CD4-positive, alpha-beta T cell (primary cell): ENCODE measurements around the gene KIAA0319L. TPM values are rescaled to one million over a fixed set of nuclear protein-coding genes. Genes with fewer than 3 reads are reported as not detected.
A peak's percentile ranks its signal among the peaks of the same experiment; 100 is the strongest.

Source experiments
- ATAC-seq: fragments of 200-7000 bp; cut with Tn5 transposase; one replicate; pipeline ENCODE4 v1.10.0; 2022; ENCODE audit warnings: mild to moderate bottlenecking; ENCODE audit not compliant: poor library complexity
- CTCF ChIA-PET: fragments of 350-600 bp; sonication (Branson Sonifier 250); formaldehyde crosslinking; loops from one replicate; lab custom pipeline; 2021; ENCODE audit warnings: antibody characterized with exemption, inconsistent platforms; lab: Charles Lee
- POLR2A ChIA-PET: fragments of 350-600 bp; sonication (Branson Sonifier 250); formaldehyde crosslinking; loops from one replicate; lab custom pipeline; 2021; ENCODE audit warnings: antibody characterized with exemption, inconsistent platforms; lab: Charles Lee
- DNase-seq, 14 experiments: peaks; one replicate each; pipeline ENCODE4 v3.0.0-alpha.2; 2013 to 2020; ENCODE audit warnings: mixed read lengths in 2 of 14
- H3K27ac ChIP-seq, 2 donors: one replicate each; pipeline versions ENCODE4 v1.5.1 to v1.7.0; 2013; ENCODE audit warnings: low read length in 2 of 2, low read depth in 1 of 2, mild to moderate bottlenecking in 1 of 2
- H3K27me3 ChIP-seq, 2 experiments: 1 replicate in 1 of 2; 2 replicates in 1 of 2; pipeline versions ENCODE4 v1.6.1 to v1.7.0; 2013; ENCODE audit warnings: low read length in 2 of 2, control low read depth in 1 of 2, mild to moderate bottlenecking in 1 of 2, moderate library complexity in 1 of 2; ENCODE audit not compliant: insufficient read depth in 2 of 2, control insufficient read depth in 1 of 2
- H3K36me3 ChIP-seq: one replicate; pipeline ENCODE4 v1.6.1; 2013; ENCODE audit warnings: low read length, control low read depth; ENCODE audit not compliant: insufficient read depth
- H3K4me1 ChIP-seq: one replicate; pipeline ENCODE4 v1.6.1; 2013; ENCODE audit warnings: low read length, control low read depth; ENCODE audit not compliant: insufficient read depth
- H3K4me3 ChIP-seq: one replicate; pipeline ENCODE4 v1.5.1; 2013; ENCODE audit warnings: mild to moderate bottlenecking, low read length, moderate library complexity
- H3K9me3 ChIP-seq, 2 experiments: 1 replicate in 1 of 2; 2 replicates in 1 of 2; pipeline versions ENCODE4 v1.6.1 to v1.7.0; 2013; ENCODE audit warnings: low read length in 2 of 2, mild to moderate bottlenecking in 2 of 2, control low read depth in 1 of 2, moderate library complexity in 1 of 2; ENCODE audit not compliant: control insufficient read depth in 1 of 2, insufficient read depth in 1 of 2
- H3K27ac Mint-ChIP-seq: one replicate; pipeline ENCODE4 v1.8.0; 2020; ENCODE audit warnings: mixed read lengths
- H3K27me3 Mint-ChIP-seq: one replicate; pipeline ENCODE4 v1.8.0; 2021; ENCODE audit warnings: mixed read lengths
- H3K36me3 Mint-ChIP-seq: one replicate; pipeline ENCODE4 v1.8.0; 2021; ENCODE audit warnings: low read depth, mixed read lengths
- H3K4me1 Mint-ChIP-seq: one replicate; pipeline ENCODE4 v1.8.0; 2021; ENCODE audit warnings: low read depth, mixed read lengths
- H3K4me3 Mint-ChIP-seq: one replicate; pipeline ENCODE4 v1.8.0; 2020; ENCODE audit warnings: mild to moderate bottlenecking, mixed read lengths
- H3K9me3 Mint-ChIP-seq: one replicate; pipeline ENCODE4 v1.8.0; 2020; ENCODE audit warnings: mixed read lengths
- intact Hi-C, 2 experiments: fragments of 100-400 bp; cut with DNase I in 1 of 2; cut with micrococcal nuclease in 1 of 2; formaldehyde crosslinking; loops; one replicate each; pipeline versions ENCODE4 v1.15.1 to v1.9.0; 2023 to 2025; cut with DNase I, micrococcal nuclease
- total RNA-seq, 174 experiments: library from RNA in 2 of 174; stranded (reverse) in 2 of 174; gene quantifications; one replicate each; pipeline ENCODE4 v1.2.3 and lab custom pipeline; 2021 to 2026
- TF ChIP-seq, protein P1 (sequence below): fragments of 200-600 bp; IDR thresholded peaks from one replicate; pipeline ENCODE4 v1.8.0; 2022; ENCODE audit warnings: antibody characterized with exemption, mild to moderate bottlenecking

Gene KIAA0319L
- total RNA-seq, 2 experiments from 2014 or later = 50.9 to 53.3 TPM

DNA sequence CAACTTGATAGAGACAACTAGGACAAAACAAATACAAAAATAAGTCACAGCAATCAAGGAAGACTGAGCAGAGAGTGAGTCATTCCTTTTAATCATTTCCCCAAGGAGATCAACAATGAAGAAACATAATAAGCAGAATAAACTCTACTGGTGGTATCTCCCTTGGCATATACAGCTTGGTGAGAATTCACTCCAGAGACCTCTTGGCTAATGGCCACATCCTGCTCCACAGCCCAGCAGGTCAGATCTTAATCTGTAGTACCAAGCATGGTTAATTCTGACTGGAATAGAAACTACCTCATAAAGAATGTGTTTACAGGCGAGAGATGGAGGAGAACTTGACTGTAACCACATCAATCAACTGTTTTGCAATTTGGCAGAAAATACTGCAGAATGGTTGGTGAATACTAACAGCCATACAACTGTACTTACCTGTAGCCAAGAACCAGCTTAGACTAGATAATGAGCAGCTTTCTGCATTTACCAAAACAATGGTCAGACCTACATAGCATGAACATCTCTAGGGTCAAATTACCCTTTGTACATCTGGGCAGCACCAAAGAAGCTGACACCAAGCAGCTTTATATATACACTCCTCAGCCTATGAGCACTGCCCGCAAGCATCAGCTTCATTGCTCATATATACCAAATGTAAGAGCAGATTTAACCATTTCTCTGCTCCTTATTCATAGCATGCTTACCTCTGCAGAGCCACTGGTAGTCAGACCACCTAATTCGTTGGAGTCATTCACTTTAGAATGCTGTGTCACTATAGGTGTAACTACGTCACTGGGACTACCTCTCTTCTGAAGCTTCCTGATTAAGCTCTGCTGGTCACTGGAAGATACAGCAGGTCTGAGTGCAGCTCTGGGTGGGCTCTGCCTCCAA, 51.0 kb downstream of the KIAA0319L start:
- Histone ChIP-seq H3K4me3 (peak overlapping the region; percentile 24), H3K36me3 (no peaks in the 10 kb centered on the region), H3K27ac (peak overlapping the region; percentile 72 to 81), H3K9me3 (no peaks in the 10 kb centered on the region), H3K27me3 (no peaks in the 10 kb centered on the region), H3K4me1 (peaks cover 41% of the 10 kb centered on the region)
- ATAC-seq (peak; percentile 77), DNase-seq (peak; percentile 26 to 89 (median 40))
- ChIA-PET POLR2A (interaction anchor here (0.7 to 3.4 kb wide), 22 partner anchors 10 to 313 kb away, joined by 3 to 38 read pairs (median 5); partner anchors contain the start of genes KIAA0319L, NCDN and SFPQ), CTCF (interaction anchor here (0.8 to 2.5 kb wide), 5 partner anchors 9 to 55 kb away, joined by 3 to 12 read pairs (median 5); no protein-coding TSS in a partner anchor)
- H3K27ac Mint-ChIP-seq = peak overlapping the region; percentile 88
- H3K4me1 Mint-ChIP-seq = peaks cover 82% of the 10 kb centered on the region
- no peaks in the 10 kb centered on the region for H3K27me3 Mint-ChIP-seq
- H3K36me3 Mint-ChIP-seq = peaks cover 3% of the 10 kb centered on the region
- no peaks in the 10 kb centered on the region for H3K9me3 Mint-ChIP-seq
- TF ChIP-seq, protein P1, sequence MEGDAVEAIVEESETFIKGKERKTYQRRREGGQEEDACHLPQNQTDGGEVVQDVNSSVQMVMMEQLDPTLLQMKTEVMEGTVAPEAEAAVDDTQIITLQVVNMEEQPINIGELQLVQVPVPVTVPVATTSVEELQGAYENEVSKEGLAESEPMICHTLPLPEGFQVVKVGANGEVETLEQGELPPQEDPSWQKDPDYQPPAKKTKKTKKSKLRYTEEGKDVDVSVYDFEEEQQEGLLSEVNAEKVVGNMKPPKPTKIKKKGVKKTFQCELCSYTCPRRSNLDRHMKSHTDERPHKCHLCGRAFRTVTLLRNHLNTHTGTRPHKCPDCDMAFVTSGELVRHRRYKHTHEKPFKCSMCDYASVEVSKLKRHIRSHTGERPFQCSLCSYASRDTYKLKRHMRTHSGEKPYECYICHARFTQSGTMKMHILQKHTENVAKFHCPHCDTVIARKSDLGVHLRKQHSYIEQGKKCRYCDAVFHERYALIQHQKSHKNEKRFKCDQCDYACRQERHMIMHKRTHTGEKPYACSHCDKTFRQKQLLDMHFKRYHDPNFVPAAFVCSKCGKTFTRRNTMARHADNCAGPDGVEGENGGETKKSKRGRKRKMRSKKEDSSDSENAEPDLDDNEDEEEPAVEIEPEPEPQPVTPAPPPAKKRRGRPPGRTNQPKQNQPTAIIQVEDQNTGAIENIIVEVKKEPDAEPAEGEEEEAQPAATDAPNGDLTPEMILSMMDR = no peak
- intact Hi-C loops = loop anchor here (2.0 to 5.0 kb wide), 3 partner anchors 51 to 55 kb away; partner anchors contain the start of genes KIAA0319L (in 1 of the 2) and NCDN (in 1 of the 2)
- peak overlapping the region; percentile 62 for H3K4me3 Mint-ChIP-seq

DNA sequence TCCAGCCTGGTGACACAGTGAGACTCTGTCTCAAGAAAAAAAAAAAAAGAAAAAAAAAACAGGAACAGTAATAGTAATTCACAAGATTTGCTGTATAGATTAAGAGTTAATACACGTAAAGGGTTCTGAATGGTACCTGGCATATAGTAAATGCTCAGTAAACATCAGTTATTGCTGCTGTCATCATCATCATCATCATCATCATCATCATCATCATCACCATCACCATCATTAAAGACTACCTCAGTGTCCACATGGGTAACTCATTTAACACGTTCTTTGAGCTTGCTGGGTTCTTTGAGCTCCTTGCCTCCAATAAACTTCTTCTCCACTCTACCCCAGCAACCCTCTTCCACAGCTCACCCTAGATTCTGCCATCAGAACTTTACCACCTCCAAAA, 55.0 kb downstream of the KIAA0319L start:
- H3K4me1 Mint-ChIP-seq = peaks cover 77% of the 10 kb centered on the region
- H3K27me3 Mint-ChIP-seq = no peaks in the 10 kb centered on the region
- TF ChIP-seq, protein P1 = no peak
- no peaks in the 10 kb centered on the region for H3K36me3 ChIP-seq
- peaks cover 17% of the 10 kb centered on the region for H3K36me3 Mint-ChIP-seq
- no peak overlapping the region for H3K4me3 Mint-ChIP-seq
- ChIA-PET POLR2A (interaction anchor here (0.7 kb wide), 1 partner anchor 55 kb away, joined by 4 read pairs; the partner anchor contains the start of genes KIAA0319L and NCDN), CTCF (no interaction called here)
- H3K9me3 ChIP-seq = no peaks in the 10 kb centered on the region
- peaks cover 31% of the 10 kb centered on the region for H3K4me1 ChIP-seq
- peak overlapping the region; percentile 29 for H3K27ac Mint-ChIP-seq
- ATAC-seq (no peak), DNase-seq (no peak)
- intact Hi-C loops = no loop called here
- H3K9me3 Mint-ChIP-seq = no peaks in the 10 kb centered on the region
- H3K27ac ChIP-seq = no peak overlapping the region
- H3K27me3 ChIP-seq = no peaks in the 10 kb centered on the region
- no peak overlapping the region for H3K4me3 ChIP-seq

DNA sequence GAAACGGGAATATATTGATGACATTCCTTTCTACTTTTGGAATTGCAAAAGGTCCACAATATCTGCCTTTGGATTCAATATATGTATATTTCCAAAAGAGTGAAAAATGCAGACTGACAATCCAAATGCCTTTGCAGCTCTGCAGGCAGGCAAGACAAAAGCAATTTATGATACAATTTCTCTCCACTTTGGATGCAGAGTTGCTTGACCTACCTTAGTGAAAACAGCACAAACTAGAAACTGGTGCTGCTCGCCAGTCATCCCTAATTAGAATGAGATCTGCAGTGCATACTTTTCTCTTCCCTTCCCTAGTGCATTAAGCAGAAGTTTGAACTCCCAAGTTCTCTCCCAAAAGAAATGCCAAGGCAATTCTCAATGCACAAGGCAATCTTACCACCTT, 56.8 kb downstream of the KIAA0319L start:
- Mint-ChIP-seq H3K4me1 (peaks cover 59% of the 10 kb centered on the region), H3K27me3 (no peaks in the 10 kb centered on the region), H3K4me3 (no peak overlapping the region), H3K27ac (peak overlapping the region; percentile 90), H3K36me3 (peaks cover 22% of the 10 kb centered on the region), H3K9me3 (no peaks in the 10 kb centered on the region)
- intact Hi-C loops = no loop called here
- Histone ChIP-seq H3K27ac (peak overlapping the region in 1 of 2 donors; percentile 33), H3K4me3 (no peak overlapping the region), H3K36me3 (no peaks in the 10 kb centered on the region), H3K4me1 (peaks cover 13% of the 10 kb centered on the region), H3K27me3 (no peaks in the 10 kb centered on the region), H3K9me3 (no peaks in the 10 kb centered on the region)
- ChIA-PET CTCF (interaction anchor here (1.3 kb wide), 1 partner anchor 64 kb away, joined by 4 read pairs; no protein-coding TSS in a partner anchor), POLR2A (no interaction called here)
- TF ChIP-seq, protein P1 = no peak
- ATAC-seq (no peak), DNase-seq (no peak)
